GM13977 (cell line): Measurements from ENCODE around the gene UBE2M.
"Not testable (repeated sequence)": the region's sequence is repeated elsewhere in the genome, so short reads cannot be mapped to it uniquely, and the experiment has no call there.

Experiments
- DNase-seq: peaks from one replicate; pipeline ENCODE4 v3.0.0; 2012; ENCODE audit warnings: low spot score
- in situ Hi-C: fragments of 300-500 bp; cut with MboI; formaldehyde crosslinking; loops from one replicate; pipeline ENCODE4 v1.12.0; 2022; ENCODE audit warnings: low sequenced_read_pairs, low pct_unique_long_range_greater_than_20kb, mixed read lengths, inconsistent platforms; ENCODE audit not compliant: unreplicated experiment
- TF ChIP-seq, protein P1 (sequence below): IDR thresholded peaks from 2 replicates; pipeline ENCODE4 v1.5.1; 2012; ENCODE audit warnings: mild to moderate bottlenecking, control low read depth; ENCODE audit not compliant: insufficient read depth; ENCODE audit errors: extremely low read depth, missing control alignments

UBE2M gene

DNA sequence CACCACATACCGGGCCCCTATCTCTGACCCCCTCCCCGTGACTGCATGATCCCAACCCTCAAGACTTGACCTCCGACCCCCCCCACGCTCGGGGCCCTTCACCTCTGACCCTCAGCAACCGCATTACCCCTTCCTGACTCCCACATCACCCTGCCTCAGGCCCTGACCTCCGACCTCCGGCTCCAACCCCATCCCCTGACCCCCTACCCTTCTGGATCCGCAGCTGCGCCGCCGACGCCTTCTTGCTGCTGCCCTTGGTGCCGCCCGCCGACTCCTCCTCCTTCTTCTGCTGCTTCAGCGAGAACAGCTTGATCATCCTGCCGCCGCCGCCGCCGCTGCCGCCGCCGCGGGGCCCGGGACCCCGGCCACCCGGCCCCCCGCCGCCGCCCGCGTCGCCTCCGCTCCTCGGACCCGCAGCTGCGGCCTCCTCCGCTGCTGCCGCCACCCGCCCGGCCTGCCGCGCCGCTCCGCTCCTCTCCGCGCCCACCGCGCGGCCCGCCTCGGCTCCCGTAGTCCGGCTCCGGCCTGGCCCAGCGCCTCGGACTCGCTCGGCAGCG, at the start of gene UBE2M:
UBE2M (minus strand) TSS at position 546 of the 557 bp plus-strand sequence; CDS start at position 316, 230 bp downstream.
- in situ Hi-C loops = no loop called here
- TF ChIP-seq, protein P1, sequence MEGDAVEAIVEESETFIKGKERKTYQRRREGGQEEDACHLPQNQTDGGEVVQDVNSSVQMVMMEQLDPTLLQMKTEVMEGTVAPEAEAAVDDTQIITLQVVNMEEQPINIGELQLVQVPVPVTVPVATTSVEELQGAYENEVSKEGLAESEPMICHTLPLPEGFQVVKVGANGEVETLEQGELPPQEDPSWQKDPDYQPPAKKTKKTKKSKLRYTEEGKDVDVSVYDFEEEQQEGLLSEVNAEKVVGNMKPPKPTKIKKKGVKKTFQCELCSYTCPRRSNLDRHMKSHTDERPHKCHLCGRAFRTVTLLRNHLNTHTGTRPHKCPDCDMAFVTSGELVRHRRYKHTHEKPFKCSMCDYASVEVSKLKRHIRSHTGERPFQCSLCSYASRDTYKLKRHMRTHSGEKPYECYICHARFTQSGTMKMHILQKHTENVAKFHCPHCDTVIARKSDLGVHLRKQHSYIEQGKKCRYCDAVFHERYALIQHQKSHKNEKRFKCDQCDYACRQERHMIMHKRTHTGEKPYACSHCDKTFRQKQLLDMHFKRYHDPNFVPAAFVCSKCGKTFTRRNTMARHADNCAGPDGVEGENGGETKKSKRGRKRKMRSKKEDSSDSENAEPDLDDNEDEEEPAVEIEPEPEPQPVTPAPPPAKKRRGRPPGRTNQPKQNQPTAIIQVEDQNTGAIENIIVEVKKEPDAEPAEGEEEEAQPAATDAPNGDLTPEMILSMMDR = no peak
- no peak for DNase-seq

DNA sequence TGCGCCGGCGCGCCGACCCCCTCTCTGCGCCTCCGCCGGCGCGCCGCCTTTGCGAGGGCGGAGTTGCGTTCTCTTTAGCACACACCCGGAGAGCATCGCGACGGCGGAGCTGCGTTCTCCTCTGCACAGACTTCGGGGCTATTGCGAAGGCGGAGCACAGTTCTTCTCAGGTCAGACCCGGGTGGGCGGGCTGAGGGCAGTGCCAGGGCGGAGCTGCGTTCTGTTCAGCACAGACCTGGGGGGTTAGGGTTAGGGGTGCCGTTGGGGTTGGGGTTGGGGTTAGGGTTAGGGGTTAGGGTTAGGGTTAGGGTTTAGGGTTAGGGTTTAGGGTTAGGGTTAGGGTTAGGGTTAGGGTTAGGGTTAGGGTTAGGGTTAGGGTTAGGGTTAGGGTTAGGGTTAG, 48.8 kb upstream of the UBE2M start:
- in situ Hi-C loops, DNase-seq: not testable (repeated sequence)

DNA sequence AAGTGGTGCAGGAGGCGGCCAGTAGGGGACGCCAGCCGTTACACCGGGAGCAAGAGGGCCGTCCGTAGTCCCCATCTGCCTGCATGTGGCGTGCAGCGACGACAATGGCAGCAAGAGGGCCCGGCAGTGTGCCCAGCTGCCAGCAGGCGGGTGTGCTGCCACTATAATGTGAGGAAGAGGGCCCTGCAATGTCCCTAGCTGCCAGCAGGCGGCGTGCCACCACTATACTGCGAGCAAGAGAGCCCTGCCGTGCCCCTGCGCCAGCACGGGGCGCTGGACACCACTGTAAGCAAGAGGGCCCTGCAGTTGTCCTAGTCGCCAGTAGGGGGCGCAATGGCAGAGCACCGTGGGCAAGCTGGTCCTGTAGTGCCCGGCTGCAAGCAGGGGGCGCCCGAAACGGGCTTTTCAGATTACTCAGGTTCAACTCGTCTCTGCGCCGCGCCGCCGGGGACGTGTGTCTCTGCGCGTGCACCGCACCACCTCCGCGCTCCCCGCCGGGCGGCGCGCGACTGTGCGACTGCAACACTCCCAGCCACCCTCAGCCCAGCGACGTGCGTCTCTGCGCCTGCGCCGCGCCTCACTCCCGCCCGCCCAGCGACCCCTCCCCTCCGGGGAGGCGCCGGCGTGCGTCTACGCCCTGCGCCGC, 48.0 kb upstream of the UBE2M start:
- in situ Hi-C loops, DNase-seq: not testable (repeated sequence)

DNA sequence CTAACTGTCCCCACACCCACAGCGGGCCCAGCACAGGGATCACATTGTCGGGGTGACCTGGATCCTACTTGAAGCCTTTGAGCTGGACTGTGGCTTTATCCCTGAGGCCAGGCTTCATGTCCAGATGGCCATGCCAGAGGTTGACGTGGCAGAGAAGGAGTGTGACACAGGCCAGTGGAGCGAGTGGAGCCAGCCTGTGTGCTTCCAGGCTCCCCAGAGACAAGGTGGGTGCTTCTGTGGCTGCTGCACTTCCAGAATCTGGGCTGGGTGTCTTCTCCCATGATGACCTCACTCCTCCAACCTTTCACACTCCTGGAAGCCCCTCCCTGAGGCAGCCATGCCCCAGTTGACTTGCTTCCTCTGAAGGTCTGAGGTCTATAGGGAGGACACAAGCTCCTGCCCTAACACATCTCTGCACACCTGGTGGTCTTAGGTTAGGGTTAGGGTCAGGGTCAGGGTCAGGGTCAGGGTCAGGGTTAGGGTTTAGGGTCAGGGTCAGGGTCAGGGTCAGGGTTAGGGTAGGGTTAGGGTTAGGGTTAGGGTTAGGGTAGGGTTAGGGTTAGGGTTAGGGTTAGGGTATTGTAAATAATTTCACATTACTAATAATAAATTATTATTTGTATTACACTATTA, 27.8 kb upstream of the UBE2M start:
- TF ChIP-seq, protein P1 = no peak
- no peak for DNase-seq
- in situ Hi-C loops = no loop called here

DNA sequence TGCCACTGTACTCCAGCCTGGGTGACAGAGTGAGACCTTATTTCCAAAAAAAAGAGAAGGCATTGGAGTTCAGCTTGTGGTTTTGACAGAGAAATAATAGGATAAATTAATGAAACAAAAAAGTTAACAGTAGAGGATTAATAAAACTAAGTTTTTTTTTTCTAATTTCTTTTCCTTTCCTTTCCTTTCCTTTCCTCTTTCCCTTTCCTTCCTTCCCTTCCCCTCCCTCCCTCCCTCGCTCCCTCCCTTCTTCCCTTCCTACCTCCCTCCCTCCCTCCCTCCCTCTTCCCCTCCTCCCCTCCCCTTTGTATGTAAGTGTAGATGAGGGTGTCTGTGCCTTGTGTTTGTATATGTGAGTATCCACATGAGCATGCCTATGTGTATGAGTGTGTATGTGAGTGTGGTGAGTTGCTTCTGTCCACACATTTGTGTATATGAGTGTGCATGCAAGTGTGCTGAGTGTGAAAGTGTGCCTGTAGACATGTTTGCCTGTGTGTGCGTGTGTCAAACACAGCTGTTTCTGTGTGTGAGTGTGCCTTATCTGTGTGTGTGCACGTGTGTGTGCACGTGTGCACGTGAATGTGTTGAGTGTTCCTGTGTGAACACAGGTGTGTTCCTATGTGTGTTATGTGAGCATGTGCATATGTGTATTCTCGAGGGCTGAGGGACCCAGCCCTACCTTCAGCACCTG, 27.2 kb upstream of the UBE2M start:
- no peak for DNase-seq
- TF ChIP-seq, protein P1 = no peak
- in situ Hi-C loops = no loop called here

DNA sequence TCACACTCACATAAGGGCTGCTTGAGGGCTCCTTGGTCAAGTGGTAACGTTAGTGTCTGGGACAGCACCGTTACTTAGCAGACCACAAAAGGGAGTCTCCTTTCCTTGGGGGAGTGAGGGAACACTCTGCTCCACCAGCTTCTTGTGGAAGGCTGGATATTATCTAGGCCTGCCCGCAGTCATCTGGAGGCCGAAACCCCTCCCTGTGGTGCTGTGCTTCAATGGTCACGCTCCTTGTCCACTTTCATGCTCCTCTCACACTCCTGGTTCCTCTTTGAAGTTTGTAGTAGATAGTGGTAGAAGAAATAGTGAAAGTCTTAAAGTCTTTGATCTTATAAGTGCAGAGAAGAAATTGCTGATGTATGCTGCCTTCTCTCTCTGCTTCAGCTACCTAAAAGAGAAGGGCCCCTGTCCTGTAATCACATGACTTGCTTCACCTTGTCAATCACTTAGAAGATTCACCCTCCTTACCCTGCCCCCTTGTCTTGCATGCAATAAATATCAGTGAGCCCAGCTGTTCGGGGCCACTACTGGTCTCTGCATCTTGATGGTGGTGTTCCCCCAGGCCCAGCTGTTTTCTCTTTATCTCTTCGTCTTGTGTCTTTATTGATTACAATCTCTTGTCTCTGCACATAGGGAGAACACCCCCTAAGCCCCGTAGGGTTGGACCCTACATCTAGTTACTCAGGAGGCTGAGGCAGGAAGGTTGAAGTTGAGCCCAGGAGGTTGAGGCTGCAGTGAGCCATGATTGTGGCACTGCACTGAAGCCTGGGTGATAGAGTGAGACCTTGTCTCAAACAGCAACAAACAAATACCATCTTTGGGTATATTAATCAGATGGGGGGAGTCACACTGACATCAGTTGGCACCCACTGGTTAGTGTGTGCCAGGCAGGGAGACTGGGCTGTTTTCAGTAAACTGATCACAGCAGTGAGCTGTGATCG, 26.4 kb upstream of the UBE2M start:
- in situ Hi-C loops = no loop called here
- DNase-seq = no peak
- TF ChIP-seq, protein P1 = no peak

DNA sequence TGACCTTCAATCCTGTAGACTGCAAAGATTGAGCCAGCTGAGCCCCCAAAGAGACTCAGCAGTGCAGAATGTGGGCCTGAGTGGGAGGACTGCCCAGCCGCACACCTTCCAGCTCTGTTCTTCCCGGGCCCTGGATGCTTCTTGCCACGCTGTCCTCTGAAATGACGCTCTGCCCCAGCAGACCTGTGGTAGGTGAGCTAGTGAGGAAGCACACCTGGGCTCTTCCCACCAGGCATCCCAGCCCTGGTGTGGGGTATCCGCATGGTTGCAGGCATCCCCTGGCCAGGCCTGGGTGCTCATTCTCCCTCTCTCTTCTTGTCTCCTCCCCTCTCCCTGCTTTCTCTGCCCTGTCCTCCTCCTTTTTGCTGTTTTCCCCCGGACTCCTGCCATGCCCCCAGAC, 24.6 kb upstream of the UBE2M start:
- in situ Hi-C loops = no loop called here
- TF ChIP-seq, protein P1 = no peak
- DNase-seq = no peak
